ENCODE results near the gene PAK5. TPM values are rescaled to one million over a fixed set of nuclear protein-coding genes. Genes with fewer than 3 reads are reported as not detected.

PAK5 gene
- total RNA-seq, 1 experiment from 2014 or later, result not detected

DNA sequence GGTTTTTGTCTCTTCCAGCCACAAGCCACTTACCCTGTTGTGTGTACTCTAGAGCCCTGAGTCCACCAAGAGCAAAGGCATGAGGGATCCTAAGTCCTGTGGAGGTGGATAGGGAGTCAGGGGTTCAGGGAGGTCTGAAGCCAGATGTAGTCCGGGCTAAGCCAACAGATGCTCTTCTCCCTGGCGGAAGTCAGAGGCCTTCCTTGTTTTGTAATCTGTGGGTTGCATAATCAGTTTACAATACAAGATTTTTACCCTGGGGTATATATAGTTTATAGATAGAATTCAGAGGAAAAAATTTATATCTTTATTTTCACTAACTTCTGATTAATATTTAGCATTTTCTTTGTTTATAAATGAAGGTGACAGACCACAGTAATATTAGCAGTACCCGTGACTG lies 315.2 kb downstream of the PAK5 start:
- no peak overlapping the region for H3K27ac ChIP-seq (ENCODE audit: low read depth, low read length)

More for the DNA sequence above, 315.2 kb downstream of the PAK5 start:
- peaks cover 21% of the 10 kb centered on the region; the same call in 1 of the 2 replicates for H3K27me3 ChIP-seq (ENCODE audit: insufficient read depth, low read length)
- no peak overlapping the region for H3K4me3 ChIP-seq (replicated peaks in 1 of 2; ENCODE audit: low read depth in 1 of 2, low read length in 2 of 2)
- RAD21 ChIA-PET (ENCODE audit: low non-redundant PET in 1 of 2, low total read pairs in 2 of 2, uncharacterized antibody in 2 of 2, unreplicated experiment in 2 of 2), result no interaction called here
- no peak overlapping the region for H3K9ac ChIP-seq (ENCODE audit: low read length)
- H2AFZ ChIP-seq (ENCODE audit: low read depth, low read length, poor library complexity, severe bottlenecking), result no peak overlapping the region
- CTCF ChIA-PET, result no interaction called here
- TF ChIP-seq FOSL1 (IDR thresholded peaks at IDR 0.05; ENCODE audit: low read depth) (no peak), EZH2phosphoT487 (IDR thresholded peaks at IDR 0.05; ENCODE audit: borderline replicate concordance) (no peak), ZNF274 (IDR thresholded peaks at IDR 0.05; ENCODE audit: low read depth, low read length) (no peak), EGR1 (IDR thresholded peaks at IDR 0.05; ENCODE audit: low read depth) (no peak), ZFX (IDR thresholded peaks at IDR 0.05) (no peak), SIN3A (IDR thresholded peaks at IDR 0.05; ENCODE audit: low read depth) (no peak), TCF7L2 (IDR thresholded peaks at IDR 0.05; ENCODE audit: borderline replicate concordance, extremely low read depth, insufficient read depth, insufficient read length) (no peak), CTCF (IDR thresholded peaks at IDR 0.05 in 2 of 3, conservative IDR thresholded peaks at IDR 0.05 in 1 of 3; ENCODE audit: borderline replicate concordance in 1 of 3, insufficient read depth in 1 of 3, low read depth in 2 of 3, low read length in 2 of 3) (no peak), CEBPB (IDR thresholded peaks at IDR 0.05; ENCODE audit: low read depth) (no peak), ZBTB33 (IDR thresholded peaks at IDR 0.05; ENCODE audit: extremely low read depth, insufficient replicate concordance, low read length) (no peak)
- TF ChIP-seq, protein P1, sequence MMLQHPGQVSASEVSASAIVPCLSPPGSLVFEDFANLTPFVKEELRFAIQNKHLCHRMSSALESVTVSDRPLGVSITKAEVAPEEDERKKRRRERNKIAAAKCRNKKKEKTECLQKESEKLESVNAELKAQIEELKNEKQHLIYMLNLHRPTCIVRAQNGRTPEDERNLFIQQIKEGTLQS (IDR thresholded peaks at IDR 0.05), result no peak
- TF ChIP-seq, protein P2, sequence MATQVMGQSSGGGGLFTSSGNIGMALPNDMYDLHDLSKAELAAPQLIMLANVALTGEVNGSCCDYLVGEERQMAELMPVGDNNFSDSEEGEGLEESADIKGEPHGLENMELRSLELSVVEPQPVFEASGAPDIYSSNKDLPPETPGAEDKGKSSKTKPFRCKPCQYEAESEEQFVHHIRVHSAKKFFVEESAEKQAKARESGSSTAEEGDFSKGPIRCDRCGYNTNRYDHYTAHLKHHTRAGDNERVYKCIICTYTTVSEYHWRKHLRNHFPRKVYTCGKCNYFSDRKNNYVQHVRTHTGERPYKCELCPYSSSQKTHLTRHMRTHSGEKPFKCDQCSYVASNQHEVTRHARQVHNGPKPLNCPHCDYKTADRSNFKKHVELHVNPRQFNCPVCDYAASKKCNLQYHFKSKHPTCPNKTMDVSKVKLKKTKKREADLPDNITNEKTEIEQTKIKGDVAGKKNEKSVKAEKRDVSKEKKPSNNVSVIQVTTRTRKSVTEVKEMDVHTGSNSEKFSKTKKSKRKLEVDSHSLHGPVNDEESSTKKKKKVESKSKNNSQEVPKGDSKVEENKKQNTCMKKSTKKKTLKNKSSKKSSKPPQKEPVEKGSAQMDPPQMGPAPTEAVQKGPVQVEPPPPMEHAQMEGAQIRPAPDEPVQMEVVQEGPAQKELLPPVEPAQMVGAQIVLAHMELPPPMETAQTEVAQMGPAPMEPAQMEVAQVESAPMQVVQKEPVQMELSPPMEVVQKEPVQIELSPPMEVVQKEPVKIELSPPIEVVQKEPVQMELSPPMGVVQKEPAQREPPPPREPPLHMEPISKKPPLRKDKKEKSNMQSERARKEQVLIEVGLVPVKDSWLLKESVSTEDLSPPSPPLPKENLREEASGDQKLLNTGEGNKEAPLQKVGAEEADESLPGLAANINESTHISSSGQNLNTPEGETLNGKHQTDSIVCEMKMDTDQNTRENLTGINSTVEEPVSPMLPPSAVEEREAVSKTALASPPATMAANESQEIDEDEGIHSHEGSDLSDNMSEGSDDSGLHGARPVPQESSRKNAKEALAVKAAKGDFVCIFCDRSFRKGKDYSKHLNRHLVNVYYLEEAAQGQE (IDR thresholded peaks at IDR 0.05; ENCODE audit: low read depth), result no peak
- TF ChIP-seq, protein P3, sequence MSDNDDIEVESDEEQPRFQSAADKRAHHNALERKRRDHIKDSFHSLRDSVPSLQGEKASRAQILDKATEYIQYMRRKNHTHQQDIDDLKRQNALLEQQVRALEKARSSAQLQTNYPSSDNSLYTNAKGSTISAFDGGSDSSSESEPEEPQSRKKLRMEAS (IDR thresholded peaks at IDR 0.05), result no peak
- no peak for DNase-seq (ENCODE audit: low read depth, low spot score)
- no peaks in the 10 kb centered on the region for H3K36me3 ChIP-seq (ENCODE audit: control insufficient read depth in 1 of 2, insufficient read depth in 2 of 2, low read length in 2 of 2)
- H3K4me1 ChIP-seq (ENCODE audit: control insufficient read depth in 1 of 2, insufficient read depth in 2 of 2, low read length in 2 of 2), result no peaks in the 10 kb centered on the region
- POLR2A ChIA-PET, result no interaction called here
- H3K79me2 ChIP-seq (ENCODE audit: insufficient read depth, low read length), result no peaks in the 10 kb centered on the region
- no peak for ATAC-seq
- no peaks in the 10 kb centered on the region for H3K9me2 ChIP-seq (ENCODE audit: insufficient read depth)
- H3K4me2 ChIP-seq (ENCODE audit: low read length), result no peak overlapping the region
- H4K20me1 ChIP-seq (ENCODE audit: insufficient read depth), result no peaks in the 10 kb centered on the region
- no peaks in the 10 kb centered on the region for H3K9me3 ChIP-seq (ENCODE audit: control insufficient read depth in 1 of 2, insufficient read depth in 1 of 2, low read depth in 1 of 2, low read length in 2 of 2)
- no TSS peak for BruUV-seq (replicated peaks)
- intact Hi-C loops (cut with micrococcal nuclease), result no loop called here
